RKO (cell line): ENCODE measurements around the gene ALDOA.

Source experiments
- DNase-seq: peaks from one replicate; pipeline ENCODE4 v3.0.0-alpha.2; 2016; ENCODE audit warnings: low spot score

The ALDOA gene

GRCh38 chr16:30069611-30070462 lies 4.3 kb downstream of the ALDOA start:
- DNase-seq: no peak

- no peak for DNase-seq
Observed at GRCh38 chr16:30070490-30070889, 4.9 kb downstream of the ALDOA start.

- DNase-seq: peak; percentile 93
Observed at GRCh38 chr16:30075503-30076275, 10.1 kb downstream of the ALDOA start, which contains the start of gene PPP4C. PPP4C (plus strand) TSS chr16:30075994; CDS start chr16:30076378, 384 bp downstream.

- no peak for DNase-seq
Observed at GRCh38 chr16:30076276-30076791, 10.8 kb downstream of the ALDOA start.

GRCh38 chr16:30077656-30078055 lies 12.1 kb downstream of the ALDOA start:
- DNase-seq: peak; percentile 65

- DNase-seq: no peak
Observed at GRCh38 chr16:30078744-30079143, 13.2 kb downstream of the ALDOA start.

- no peak for DNase-seq
Observed at GRCh38 chr16:30079480-30079879, 13.9 kb downstream of the ALDOA start.

GRCh38 chr16:30082545-30083090 lies 17.1 kb downstream of the ALDOA start:
- DNase-seq: no peak

- no peak for DNase-seq
Observed at GRCh38 chr16:30083216-30084055, 17.9 kb downstream of the ALDOA start.

GRCh38 chr16:30084096-30084815 lies 18.7 kb downstream of the ALDOA start:
- no peak for DNase-seq

- DNase-seq: no peak
Observed at GRCh38 chr16:30084816-30085159, 19.2 kb downstream of the ALDOA start.

- no peak for DNase-seq
Observed at GRCh38 chr16:30085247-30085646, 19.7 kb downstream of the ALDOA start.

GRCh38 chr16:30085820-30086219 lies 20.3 kb downstream of the ALDOA start:
- DNase-seq: no peak

GRCh38 chr16:30086291-30087140 lies 21.0 kb downstream of the ALDOA start:
- DNase-seq: no peak

- DNase-seq: no peak
Observed at GRCh38 chr16:30087181-30087898, 21.8 kb downstream of the ALDOA start.

- DNase-seq: no peak
Observed at GRCh38 chr16:30088237-30088831, 22.8 kb downstream of the ALDOA start.

- no peak for DNase-seq
Observed at GRCh38 chr16:30088832-30089624, 23.5 kb downstream of the ALDOA start.
